NCI-H510A treated with DMSO at 0.1 percent for 48 hours (cell line): ENCODE measurements around the gene BCAT1.
"Not testable (repeated sequence)": the region's sequence is repeated elsewhere in the genome, so short reads cannot be mapped to it uniquely, and the experiment has no call there.

Experiments used
- DNase-seq: peaks from one replicate; lab custom pipeline; 2025; lab: John Stamatoyannopoulos, UW

BCAT1 gene

DNA sequence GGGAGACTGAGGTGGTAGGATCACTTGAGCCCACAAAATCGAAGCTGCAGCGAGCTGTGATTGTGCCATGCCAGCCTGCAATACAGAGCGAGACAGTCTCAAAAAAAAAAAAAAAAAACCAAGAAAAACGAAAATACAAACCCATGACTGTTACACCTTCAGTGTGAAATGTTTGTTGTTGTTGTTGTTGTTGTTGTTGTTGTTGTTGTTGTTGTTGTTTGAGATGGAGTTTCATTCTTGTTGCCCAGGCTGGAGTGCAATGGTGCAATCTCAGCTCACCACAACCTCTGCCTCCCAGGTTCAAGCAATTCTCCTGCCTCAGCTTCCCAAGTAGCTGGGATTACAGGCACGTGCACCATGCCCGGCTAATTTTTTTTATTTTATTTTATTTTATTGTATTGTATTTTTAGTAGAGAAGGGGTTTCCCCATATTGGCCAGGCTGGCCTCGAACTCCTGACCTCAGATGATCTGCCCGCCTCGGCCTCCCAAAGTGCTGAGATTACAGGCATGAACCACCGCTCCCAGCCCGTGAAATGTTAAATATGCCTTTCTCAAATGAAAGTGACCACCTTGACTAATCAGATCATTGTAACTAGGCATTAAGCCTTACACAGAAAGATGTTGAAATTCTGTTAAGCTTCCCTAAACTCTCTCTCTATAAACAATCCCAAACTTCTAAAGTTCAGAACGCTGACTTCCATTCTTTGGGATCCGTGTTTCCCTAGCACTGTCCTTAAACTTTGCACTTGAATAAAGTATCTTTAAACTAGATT, 20.2 kb downstream of the BCAT1 start:
- not testable (repeated sequence) for DNase-seq

- no peak for DNase-seq
Measured at GRCh38 chr12:24928131-24928530, 20.8 kb downstream of the BCAT1 start.

DNA sequence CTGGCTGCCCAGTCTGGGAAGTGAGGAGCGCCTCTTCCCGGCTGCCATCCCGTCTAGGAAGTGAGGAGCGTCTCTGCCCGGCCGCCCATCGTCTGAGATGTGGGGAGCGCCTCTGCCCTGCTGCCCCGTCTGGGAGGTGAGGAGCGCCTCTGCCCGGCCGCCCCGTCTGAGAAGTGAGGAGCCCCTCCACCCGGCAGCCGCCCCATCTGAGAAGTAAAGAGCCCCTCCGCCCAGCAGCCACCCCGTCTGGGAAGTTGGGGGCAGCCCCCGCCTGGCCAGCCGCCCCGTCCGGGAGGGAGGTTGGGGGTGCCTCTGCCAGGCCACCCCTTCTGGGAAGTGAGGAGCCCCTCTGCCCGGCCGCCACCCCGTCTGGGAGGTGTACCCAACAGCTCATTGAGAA, 22.8 kb downstream of the BCAT1 start:
- DNase-seq = not testable (repeated sequence)

DNA sequence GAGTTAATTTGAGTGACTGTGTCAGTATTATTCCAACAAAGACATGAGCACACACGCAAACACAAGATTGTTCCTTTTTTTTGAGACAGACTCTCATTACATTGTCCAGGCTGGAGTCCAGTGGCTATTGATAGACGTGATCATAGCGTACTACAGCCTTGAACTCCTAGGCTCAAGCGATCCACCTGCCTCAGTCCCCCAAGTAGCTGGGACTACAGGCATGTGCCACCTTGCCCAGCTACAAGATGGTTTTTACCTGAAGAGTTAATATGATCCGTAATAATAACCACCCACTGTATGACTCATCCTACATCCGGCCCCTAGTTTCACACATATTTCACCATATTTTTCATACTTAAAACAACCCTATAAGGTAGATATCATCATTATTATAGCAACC, 26.8 kb downstream of the BCAT1 start:
- no peak for DNase-seq

GRCh38 chr12:24921251-24922038, 27.5 kb downstream of the BCAT1 start:
- DNase-seq = no peak

GRCh38 chr12:24920141-24920540, 28.8 kb downstream of the BCAT1 start:
- no peak for DNase-seq

DNA sequence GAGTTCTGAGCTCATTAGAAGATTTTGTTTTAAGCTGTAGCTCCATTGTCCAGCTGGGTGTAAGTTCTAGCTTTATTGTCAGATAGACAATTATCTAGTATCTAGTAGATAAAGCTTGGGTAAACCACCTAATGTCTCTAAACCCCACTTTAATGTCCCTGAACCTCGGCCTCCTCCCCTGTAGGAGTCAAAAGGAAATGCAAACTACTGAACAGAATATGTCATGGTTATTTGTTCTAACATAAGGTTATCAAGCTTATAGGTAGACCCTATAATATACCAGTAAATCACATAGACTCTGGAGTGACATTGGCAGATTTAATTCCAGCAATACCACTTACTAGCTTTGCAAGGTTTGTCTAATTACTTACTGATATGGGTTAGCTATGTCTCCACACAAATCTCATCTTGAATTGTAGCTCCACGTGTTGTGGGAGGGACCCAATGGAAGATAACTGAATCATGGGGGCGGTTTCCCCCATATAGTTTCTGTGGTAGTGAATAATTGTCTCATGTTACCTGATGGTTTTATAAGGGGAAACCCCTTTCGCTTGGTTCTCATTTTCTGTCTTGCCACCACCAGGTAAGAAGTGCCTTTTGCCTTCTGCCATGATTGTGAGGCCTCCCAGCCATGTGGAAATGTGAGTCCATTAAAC, 29.4 kb downstream of the BCAT1 start:
- no peak for DNase-seq

DNA sequence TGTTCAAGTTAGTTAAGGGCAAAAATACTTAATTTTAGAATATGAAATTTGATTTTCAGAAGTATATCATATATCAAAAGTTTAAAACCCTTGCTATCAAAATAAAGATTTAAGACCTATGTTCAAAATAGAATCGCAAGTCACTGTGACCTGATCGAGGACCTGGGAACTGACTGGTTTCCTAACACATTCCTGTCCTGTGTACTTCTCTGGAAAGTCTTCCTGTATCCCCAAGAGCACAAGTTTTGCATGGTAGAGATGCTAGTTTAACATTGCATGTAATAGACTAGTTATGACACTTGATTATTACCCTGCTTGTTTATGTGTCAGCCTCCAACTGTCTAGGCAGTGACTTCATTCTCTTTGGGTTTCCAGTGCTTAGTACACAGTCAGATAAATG, 30.3 kb downstream of the BCAT1 start:
- DNase-seq = no peak

- no peak for DNase-seq
Measured at GRCh38 chr12:24915501-24915900, 33.4 kb downstream of the BCAT1 start.

DNA sequence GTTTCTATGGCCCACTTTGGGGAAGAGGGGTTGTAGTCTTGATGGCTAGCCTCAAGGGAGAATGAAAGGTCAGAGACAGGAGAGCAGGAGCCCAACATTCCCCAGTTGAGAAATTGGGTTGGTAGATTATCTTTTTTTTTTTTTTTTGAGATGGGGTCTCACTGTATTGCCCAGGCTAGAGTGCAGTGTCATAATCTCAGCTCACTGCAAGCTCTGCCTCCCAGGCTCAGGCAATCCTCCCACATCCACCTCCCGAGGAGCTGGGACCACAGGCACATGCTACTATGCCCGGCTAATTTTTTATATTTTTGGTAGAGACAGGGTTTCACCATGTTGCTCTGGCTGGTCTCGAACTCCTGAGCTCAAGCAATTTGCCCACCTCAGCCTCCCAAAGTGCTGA, 34.9 kb downstream of the BCAT1 start:
- no peak for DNase-seq

DNA sequence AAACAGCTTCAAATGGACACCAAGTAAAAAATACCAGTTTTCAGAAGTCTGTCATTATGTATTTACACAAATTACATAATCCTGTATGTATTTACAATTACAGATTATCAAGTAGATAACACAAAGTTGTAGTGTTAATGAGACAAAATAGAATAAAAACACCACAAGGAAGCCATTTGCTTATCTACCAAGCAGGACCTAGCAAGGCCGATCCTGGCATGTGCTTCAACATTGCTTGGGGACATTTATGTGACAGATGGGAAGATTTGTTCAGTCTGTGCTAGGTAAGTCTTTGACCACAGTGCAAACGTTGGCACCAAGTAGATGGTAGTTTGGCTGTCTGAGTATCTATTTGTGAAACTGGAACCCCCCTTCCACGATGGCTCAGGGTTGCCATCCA, 35.8 kb downstream of the BCAT1 start:
- DNase-seq = no peak

DNA sequence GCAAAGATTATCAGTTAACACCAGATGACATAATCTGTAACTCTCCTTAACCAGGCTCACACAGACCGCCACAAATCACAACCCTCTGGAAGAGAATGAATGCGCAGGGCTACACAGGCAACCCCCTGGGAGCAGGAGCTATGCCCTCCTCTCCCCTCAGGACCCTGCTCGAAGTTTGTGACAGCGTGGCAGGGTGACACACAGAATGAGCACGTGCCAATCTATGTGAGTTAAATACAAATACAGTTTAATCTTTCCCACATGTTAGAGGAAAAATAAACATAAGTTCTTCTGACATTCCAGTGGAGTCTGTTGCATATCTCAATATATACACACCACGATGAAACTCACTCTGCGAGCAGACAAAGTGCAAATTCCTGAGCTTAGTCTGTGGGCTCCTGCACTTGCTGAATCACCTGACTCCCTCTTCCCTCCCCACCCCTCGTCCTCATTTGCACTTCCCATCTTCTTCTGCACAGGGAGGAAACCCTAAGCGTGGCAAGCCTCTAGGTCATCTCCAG, 37.6 kb downstream of the BCAT1 start:
- no peak for DNase-seq

DNA sequence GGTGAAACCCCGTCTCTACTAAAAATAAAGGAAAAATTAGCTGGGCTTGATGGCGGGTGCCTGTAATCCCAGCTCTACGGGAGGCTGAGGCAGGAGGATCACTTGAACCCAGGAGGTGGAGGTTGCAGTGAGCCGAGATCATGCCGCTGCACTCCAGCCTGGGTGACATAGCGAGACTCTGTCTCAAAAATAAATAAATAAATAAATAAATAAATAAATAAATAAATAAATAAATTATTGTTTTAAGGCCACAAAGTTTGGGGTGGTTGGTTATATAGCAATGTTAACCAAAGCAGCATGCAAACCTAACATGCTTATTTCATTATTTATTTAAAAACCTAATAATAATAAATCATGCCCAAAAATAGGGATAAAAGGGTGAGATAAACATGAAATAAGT, 38.7 kb downstream of the BCAT1 start:
- DNase-seq = not testable (repeated sequence)

- peak; percentile 64 for DNase-seq
Measured at GRCh38 chr12:24909667-24910066, 39.2 kb downstream of the BCAT1 start.

GRCh38 chr12:24907464-24907863, 41.4 kb downstream of the BCAT1 start:
- no peak for DNase-seq

GRCh38 chr12:24906141-24906540, 42.8 kb downstream of the BCAT1 start:
- no peak for DNase-seq

GRCh38 chr12:24905431-24905830, 43.5 kb downstream of the BCAT1 start:
- no peak for DNase-seq

DNA sequence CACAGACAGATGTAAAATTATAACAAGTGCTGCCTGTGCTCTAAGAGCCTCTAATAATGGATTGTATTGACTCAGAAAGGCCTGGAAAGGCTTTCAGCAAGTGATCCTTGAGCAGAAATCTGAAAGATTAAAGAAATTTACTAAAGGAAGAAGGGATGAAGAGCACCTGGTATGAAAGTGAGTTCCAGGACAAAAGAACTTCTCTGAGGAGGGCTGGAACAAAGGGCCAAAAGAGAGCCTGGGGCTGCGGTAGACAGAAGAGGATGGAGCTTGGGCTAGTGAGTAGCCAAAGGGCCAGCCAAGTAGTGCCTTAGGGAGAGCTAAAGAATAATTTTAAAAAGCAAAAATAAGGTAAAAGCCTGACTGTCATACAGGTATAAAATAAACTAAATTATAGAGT, 44.0 kb downstream of the BCAT1 start:
- DNase-seq = no peak

DNA sequence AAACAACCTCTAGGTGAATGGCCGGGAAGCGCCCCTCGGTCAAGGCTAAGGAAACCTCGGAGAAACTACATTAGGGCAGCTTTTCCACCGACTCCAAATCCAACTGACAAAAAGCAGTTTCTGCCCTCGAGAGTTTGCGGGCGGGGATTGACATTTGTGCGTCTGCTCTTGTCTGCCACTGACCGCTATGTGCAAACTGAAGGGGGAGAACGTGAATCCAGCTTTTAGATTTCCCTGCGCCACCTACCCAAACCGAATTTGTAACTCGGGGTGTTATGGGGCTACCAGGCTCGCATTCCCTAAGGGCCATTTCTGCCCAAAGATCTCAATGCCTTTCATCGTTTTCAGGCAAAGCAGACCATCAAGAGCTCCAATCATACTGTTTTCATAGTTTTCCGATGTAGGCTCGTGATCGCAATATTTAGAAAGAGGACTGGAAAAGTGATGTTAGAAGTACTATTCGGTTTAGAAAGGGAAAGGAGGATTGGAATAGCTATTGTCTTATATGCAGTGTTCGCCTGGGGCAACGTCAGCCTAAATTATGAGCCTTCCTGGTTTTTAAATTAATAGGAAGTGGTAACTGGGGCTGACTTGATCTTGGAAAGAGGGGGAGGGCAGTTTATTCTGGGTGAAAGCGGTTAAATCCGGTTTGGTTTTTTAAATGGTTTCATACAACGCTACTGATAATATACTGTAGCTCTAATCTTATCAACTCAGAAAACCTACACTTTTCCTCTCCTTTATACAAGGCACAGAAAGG, 45.4 kb downstream of the BCAT1 start:
- no peak for DNase-seq

DNA sequence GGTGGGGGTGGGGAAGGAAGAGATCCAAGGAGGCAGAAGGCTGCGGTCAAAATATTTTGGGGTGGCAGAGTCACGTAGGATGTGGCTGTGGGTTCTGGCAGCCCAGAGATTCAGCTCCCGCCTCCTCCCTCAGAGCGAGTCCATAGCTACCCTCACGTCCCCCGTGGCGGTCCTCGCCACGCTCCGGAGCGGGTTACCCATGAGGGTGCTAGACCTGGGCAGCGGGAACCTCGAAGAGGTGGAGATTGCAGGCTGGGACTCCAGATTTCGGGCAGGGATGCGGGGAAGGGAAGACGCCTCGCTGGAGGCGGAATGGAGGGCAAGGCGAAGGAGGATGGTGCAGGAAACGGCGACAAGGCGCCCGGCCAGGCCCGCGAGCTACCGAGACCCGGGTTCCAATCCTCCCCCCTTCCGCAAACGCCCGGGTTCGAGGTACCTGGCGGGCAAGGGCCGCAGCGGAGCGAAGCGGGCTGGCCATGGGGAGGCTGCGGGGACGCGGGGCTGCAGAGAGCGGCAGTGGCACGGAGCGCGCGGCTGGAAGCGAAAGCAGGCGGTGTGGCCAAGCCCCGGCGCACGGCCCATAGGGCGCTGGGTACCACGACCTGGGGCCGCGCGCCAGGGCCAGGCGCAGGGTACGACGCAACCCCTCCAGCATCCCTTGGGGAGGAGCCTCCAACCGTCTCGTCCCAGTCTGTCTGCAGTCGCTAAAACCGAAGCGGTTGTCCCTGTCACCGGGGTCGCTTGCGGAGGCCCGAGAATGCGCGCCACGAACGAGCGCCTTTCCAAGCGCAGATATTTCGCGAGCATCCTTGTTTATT, 46.2 kb downstream of the BCAT1 start:
- no peak for DNase-seq
